Measurements from ENCODE around the gene CYP4B1. TPM values are rescaled to one million over a fixed set of nuclear protein-coding genes. Genes with fewer than 3 reads are reported as not detected.

Gene CYP4B1
- total and polyA plus RNA-seq, 2 experiments from 2014 or later = 0.25 to 0.67 TPM

- 82% methylated on average over 1 of the region's 1 CpG for WGBS (ENCODE audit: low lambda C conversion rate, missing lambda C conversion rate)
- no peak overlapping the region for H3K4me2 ChIP-seq
- H3K79me2 ChIP-seq = no peaks in the 10 kb centered on the region
- no peak overlapping the region for H3K4me3 ChIP-seq
- H2AFZ ChIP-seq = no peak overlapping the region
- no peaks in the 10 kb centered on the region for H3K9me2 ChIP-seq (replicated peaks; ENCODE audit: insufficient read depth)
- no peaks in the 10 kb centered on the region for H4K20me1 ChIP-seq (ENCODE audit: insufficient read depth, poor library complexity, severe bottlenecking)
- no peaks in the 10 kb centered on the region for H3K27me3 ChIP-seq
- no peaks in the 10 kb centered on the region for H3K9me3 ChIP-seq (ENCODE audit: low read depth)
- no peak overlapping the region for H3K27ac ChIP-seq
- no peak for TF ChIP-seq CTCF (IDR thresholded peaks at IDR 0.05; ENCODE audit: poor library complexity)
- no peak for DNase-seq (ENCODE audit: low spot score)
- no peaks in the 10 kb centered on the region for H3K4me1 ChIP-seq (ENCODE audit: insufficient read depth)
- H3K36me3 ChIP-seq (replicated peaks; ENCODE audit: insufficient read depth, low read depth) = no peaks in the 10 kb centered on the region
These were observed 20.5 kb downstream of the CYP4B1 start for GRCh38 chr1:46819335-46819734.

- no peaks in the 10 kb centered on the region for H3K9me2 ChIP-seq (replicated peaks; ENCODE audit: insufficient read depth)
- no peak overlapping the region for H2AFZ ChIP-seq
- H3K4me2 ChIP-seq = no peak overlapping the region
- H3K27me3 ChIP-seq = no peaks in the 10 kb centered on the region
- H4K20me1 ChIP-seq (ENCODE audit: insufficient read depth, poor library complexity, severe bottlenecking) = no peaks in the 10 kb centered on the region
- H3K79me2 ChIP-seq = no peaks in the 10 kb centered on the region
- H3K9me3 ChIP-seq (ENCODE audit: low read depth) = no peaks in the 10 kb centered on the region
- H3K27ac ChIP-seq = no peak overlapping the region
- 86% methylated on average over 4 of the region's 4 CpGs for WGBS (ENCODE audit: low lambda C conversion rate, missing lambda C conversion rate)
- H3K4me1 ChIP-seq (ENCODE audit: insufficient read depth) = no peaks in the 10 kb centered on the region
- H3K4me3 ChIP-seq = no peak overlapping the region
- TF ChIP-seq CTCF (IDR thresholded peaks at IDR 0.05; ENCODE audit: poor library complexity) (no peak), EZH2 (IDR thresholded peaks at IDR 0.05; ENCODE audit: borderline replicate concordance) (no peak), EZH2phosphoT487 (IDR thresholded peaks at IDR 0.05; ENCODE audit: low read depth, severe bottlenecking, unreplicated experiment) (no peak)
- no peaks in the 10 kb centered on the region for H3K36me3 ChIP-seq (replicated peaks; ENCODE audit: insufficient read depth, low read depth)
- DNase-seq (ENCODE audit: low spot score) = no peak
These were observed 21.2 kb downstream of the CYP4B1 start for GRCh38 chr1:46820076-46820475.

GRCh38 chr1:46820560-46821060, 21.8 kb downstream of the CYP4B1 start:
- Histone ChIP-seq H3K27ac (no peak overlapping the region), H3K79me2 (no peaks in the 10 kb centered on the region), H2AFZ (no peak overlapping the region), H3K27me3 (no peaks in the 10 kb centered on the region), H3K4me3 (no peak overlapping the region), H4K20me1 (ENCODE audit: insufficient read depth, poor library complexity, severe bottlenecking) (no peaks in the 10 kb centered on the region), H3K9me3 (ENCODE audit: low read depth) (no peaks in the 10 kb centered on the region), H3K36me3 (replicated peaks; ENCODE audit: insufficient read depth, low read depth) (no peaks in the 10 kb centered on the region), H3K4me1 (ENCODE audit: insufficient read depth) (no peaks in the 10 kb centered on the region), H3K4me2 (no peak overlapping the region), H3K9me2 (replicated peaks; ENCODE audit: insufficient read depth) (no peaks in the 10 kb centered on the region)
- no peak for DNase-seq (ENCODE audit: low spot score)
- TF ChIP-seq CTCF (IDR thresholded peaks at IDR 0.05; ENCODE audit: poor library complexity) (no peak), EZH2phosphoT487 (IDR thresholded peaks at IDR 0.05; ENCODE audit: low read depth, severe bottlenecking, unreplicated experiment) (no peak), EZH2 (IDR thresholded peaks at IDR 0.05; ENCODE audit: borderline replicate concordance) (no peak)
- 93% methylated on average over 5 of the region's 5 CpGs for WGBS (ENCODE audit: low lambda C conversion rate, missing lambda C conversion rate)

All from hepatocyte (in vitro differentiated cells).